Measurements from ENCODE around the gene ZFYVE28. TPM values are rescaled to one million over a fixed set of nuclear protein-coding genes. Genes with fewer than 3 reads are reported as not detected.

The ZFYVE28 gene
- polyA plus RNA-seq, 1 of the 3 experiments (the other 2 are of a cell fraction) = 3.2 TPM

DNA sequence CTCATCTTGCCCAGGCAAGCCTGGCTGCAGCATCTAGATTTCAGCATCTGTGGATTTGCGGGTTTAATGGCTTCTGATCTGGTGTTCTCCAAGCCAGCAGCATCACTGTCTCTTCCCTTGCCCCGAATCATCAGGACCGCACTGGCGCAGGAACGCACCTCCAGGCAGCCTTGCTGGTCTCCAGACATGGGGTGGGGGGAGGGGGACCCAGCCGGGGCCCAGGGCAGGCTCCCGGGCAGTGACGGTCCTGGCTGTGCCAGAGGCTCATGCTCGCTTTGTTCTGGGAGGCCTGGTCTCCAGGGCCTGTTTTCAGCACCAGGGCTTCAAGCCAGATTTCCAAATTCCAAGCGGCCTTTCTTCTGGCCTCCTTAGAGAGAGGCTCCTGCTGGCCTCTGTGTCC, 5.2 kb upstream of the ZFYVE28 start:
- 85% methylated on average over 5 of the region's 10 CpGs for WGBS (ENCODE audit: low lambda C conversion rate)
- ChIA-PET CTCF (interaction anchor here (2.7 kb wide), 1 partner anchor 13 kb away, joined by 9 read pairs; no protein-coding TSS in a partner anchor), POLR2A (no interaction called here)
- TF ChIP-seq ELF1 (IDR thresholded peaks at IDR 0.05) (no peak), MAX (IDR thresholded peaks at IDR 0.05; ENCODE audit: low read depth) (no peak), GABPA (IDR thresholded peaks at IDR 0.05; ENCODE audit: low read depth) (no peak), FOSL2 (IDR thresholded peaks at IDR 0.05; ENCODE audit: borderline replicate concordance, low read depth) (no peak), RXRA (IDR thresholded peaks at IDR 0.05; ENCODE audit: borderline replicate concordance, low read depth) (no peak), NRF1 (IDR thresholded peaks at IDR 0.05; ENCODE audit: low read depth, low read length) (no peak), GATA2 (CRISPR knock-in tag; IDR thresholded peaks at IDR 0.05) (no peak), POLR2AphosphoS5 (IDR thresholded peaks at IDR 0.05; ENCODE audit: low read depth, low read length) (no peak), MXI1 (IDR thresholded peaks at IDR 0.05; ENCODE audit: low read depth, low read length) (no peak), NFIC (IDR thresholded peaks at IDR 0.05; ENCODE audit: borderline replicate concordance) (no peak), EZH2phosphoT487 (IDR thresholded peaks at IDR 0.05; ENCODE audit: borderline replicate concordance, low read depth) (no peak), RCOR1 (IDR thresholded peaks at IDR 0.05; ENCODE audit: low read length) (no peak), SIN3A (IDR thresholded peaks at IDR 0.05; ENCODE audit: borderline replicate concordance, low read depth, low read length) (no peak), JUND (IDR thresholded peaks at IDR 0.05) (no peak), IRF3 (IDR thresholded peaks at IDR 0.05; ENCODE audit: low read depth, low read length) (no peak), REST (IDR thresholded peaks at IDR 0.05; ENCODE audit: low read depth, low read length) (no peak), SMC3 (IDR thresholded peaks at IDR 0.05; ENCODE audit: low read depth, low read length) (no peak), MEF2A (IDR thresholded peaks at IDR 0.05; ENCODE audit: borderline replicate concordance, low read depth) (no peak)
- TF ChIP-seq, protein P1, sequence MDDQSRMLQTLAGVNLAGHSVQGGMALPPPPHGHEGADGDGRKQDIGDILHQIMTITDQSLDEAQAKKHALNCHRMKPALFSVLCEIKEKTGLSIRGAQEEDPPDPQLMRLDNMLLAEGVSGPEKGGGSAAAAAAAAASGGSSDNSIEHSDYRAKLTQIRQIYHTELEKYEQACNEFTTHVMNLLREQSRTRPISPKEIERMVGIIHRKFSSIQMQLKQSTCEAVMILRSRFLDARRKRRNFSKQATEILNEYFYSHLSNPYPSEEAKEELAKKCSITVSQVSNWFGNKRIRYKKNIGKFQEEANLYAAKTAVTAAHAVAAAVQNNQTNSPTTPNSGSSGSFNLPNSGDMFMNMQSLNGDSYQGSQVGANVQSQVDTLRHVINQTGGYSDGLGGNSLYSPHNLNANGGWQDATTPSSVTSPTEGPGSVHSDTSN (IDR thresholded peaks at IDR 0.05) = no peak
- TF ChIP-seq, protein P2, sequence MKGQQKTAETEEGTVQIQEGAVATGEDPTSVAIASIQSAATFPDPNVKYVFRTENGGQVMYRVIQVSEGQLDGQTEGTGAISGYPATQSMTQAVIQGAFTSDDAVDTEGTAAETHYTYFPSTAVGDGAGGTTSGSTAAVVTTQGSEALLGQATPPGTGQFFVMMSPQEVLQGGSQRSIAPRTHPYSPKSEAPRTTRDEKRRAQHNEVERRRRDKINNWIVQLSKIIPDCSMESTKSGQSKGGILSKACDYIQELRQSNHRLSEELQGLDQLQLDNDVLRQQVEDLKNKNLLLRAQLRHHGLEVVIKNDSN (IDR thresholded peaks at IDR 0.05; ENCODE audit: borderline replicate concordance, low read depth) = no peak
- Histone ChIP-seq H4K20me1 (ENCODE audit: insufficient read depth) (no peaks in the 10 kb centered on the region), H3K27me3 (ENCODE audit: insufficient read depth) (peaks cover 31% of the 10 kb centered on the region), H3F3A (replicated peaks; ENCODE audit: insufficient read depth) (no peaks in the 10 kb centered on the region), H3K79me2 (ENCODE audit: insufficient read depth) (no peaks in the 10 kb centered on the region), H3K4me1 (ENCODE audit: control insufficient read depth in 1 of 2, insufficient read depth in 2 of 2, low read depth in 1 of 2, low read length in 1 of 2) (peaks cover 0 to 16% of the 10 kb centered on the region in 2 experiments; a peak in 1 of 4 replicates), H3K9me3 (no peaks in the 10 kb centered on the region), H3K9me2 (no peaks in the 10 kb centered on the region), H3K4me3 (ENCODE audit: low read depth in 2 of 2, low read length in 1 of 2) (no peak overlapping the region), H3K36me3 (replicated peaks in 1 of 2; ENCODE audit: control insufficient read depth in 1 of 2, insufficient read depth in 2 of 2, low read length in 1 of 2) (no peaks in the 10 kb centered on the region), H3K9ac (no peak overlapping the region), H2AFZ (ENCODE audit: low read depth) (no peak overlapping the region), H3K27ac (ENCODE audit: low read depth in 2 of 2, low read length in 1 of 2) (no peak overlapping the region), H3K4me2 (no peak overlapping the region)
- DNase-seq = no peak

Measured in SK-N-SH (cell line).